Astrocyte (in vitro differentiated cells and primary cell): ENCODE results near the gene ARL6IP5. TPM values are rescaled to one million over a fixed set of nuclear protein-coding genes. Genes with fewer than 3 reads are reported as not detected.

ENCODE experiments used
- DNase-seq: peaks from one replicate; pipeline ENCODE4 v3.0.0-alpha.2; 2010; ENCODE audit warnings: low read depth
- FAIRE-seq: peaks from 2 replicates; lab custom pipeline; 2011; peaks lifted over from hg19 to GRCh38; lab: Jason Lieb, UNC
- H2AFZ ChIP-seq: 2 replicates; pipeline ENCODE4 v1.6.0; 2012; ENCODE audit warnings: low read depth, low read length, inconsistent platforms
- H3K27ac ChIP-seq: 2 replicates; pipeline ENCODE4 v1.5.1; 2011; ENCODE audit warnings: low read depth, low read length, inconsistent platforms
- H3K27me3 ChIP-seq: 2 replicates; pipeline ENCODE4 v1.6.0; 2011; ENCODE audit warnings: low read length, inconsistent platforms; ENCODE audit not compliant: insufficient read depth
- H3K36me3 ChIP-seq: 2 replicates; pipeline ENCODE4 v1.5.1; 2011; ENCODE audit warnings: low read length, inconsistent platforms; ENCODE audit not compliant: insufficient read depth
- H3K4me1 ChIP-seq: 2 replicates; pipeline ENCODE4 v1.5.1; 2011; ENCODE audit warnings: low read length, inconsistent platforms; ENCODE audit not compliant: insufficient read depth
- H3K4me2 ChIP-seq: 2 replicates; pipeline ENCODE4 v1.6.0; 2012; ENCODE audit warnings: low read length, inconsistent platforms
- H3K4me3 ChIP-seq: 2 replicates; pipeline ENCODE4 v1.5.1; 2011; ENCODE audit warnings: low read depth, mild to moderate bottlenecking, low read length, inconsistent platforms; ENCODE audit not compliant: insufficient read depth
- H3K79me2 ChIP-seq: 2 replicates; pipeline ENCODE4 v1.6.0; 2012; ENCODE audit warnings: mild to moderate bottlenecking, low read length, inconsistent platforms; ENCODE audit not compliant: insufficient read depth
- H3K9ac ChIP-seq: 2 replicates; pipeline ENCODE4 v1.6.0; 2012; ENCODE audit warnings: mild to moderate bottlenecking, low read length, inconsistent platforms
- H3K9me3 ChIP-seq: 2 replicates; pipeline ENCODE4 v1.5.1; 2012; ENCODE audit warnings: low read depth, mild to moderate bottlenecking, low read length, inconsistent platforms; ENCODE audit not compliant: insufficient read depth
- H4K20me1 ChIP-seq: 2 replicates; pipeline ENCODE4 v1.6.0; 2012; ENCODE audit warnings: low read length, inconsistent platforms; ENCODE audit not compliant: insufficient read depth
- H3K27ac Mint-ChIP-seq: one replicate; pipeline ENCODE4 v1.8.0; 2021; ENCODE audit warnings: mild to moderate bottlenecking, mixed read lengths; ENCODE audit not compliant: unreplicated experiment
- H3K27me3 Mint-ChIP-seq: one replicate; pipeline ENCODE4 v1.8.0; 2021; ENCODE audit warnings: low read depth, mixed read lengths; ENCODE audit not compliant: unreplicated experiment
- H3K36me3 Mint-ChIP-seq: one replicate; pipeline ENCODE4 v1.8.0; 2021; ENCODE audit warnings: low read depth, mixed read lengths; ENCODE audit not compliant: unreplicated experiment
- H3K4me1 Mint-ChIP-seq: one replicate; pipeline ENCODE4 v1.8.0; 2021; ENCODE audit warnings: low read depth, mixed read lengths; ENCODE audit not compliant: unreplicated experiment
- H3K4me3 Mint-ChIP-seq: one replicate; pipeline ENCODE4 v1.8.0; 2021; ENCODE audit warnings: mild to moderate bottlenecking, moderate library complexity, mixed read lengths; ENCODE audit not compliant: unreplicated experiment
- H3K9me3 Mint-ChIP-seq: one replicate; pipeline ENCODE4 v1.8.0; 2021; ENCODE audit warnings: mild to moderate bottlenecking, mixed read lengths; ENCODE audit not compliant: unreplicated experiment
- CTCF ChIP-seq: IDR thresholded peaks from 2 replicates; pipeline ENCODE4 v1.5.1; 2011; ENCODE audit warnings: low read depth, mild to moderate bottlenecking, inconsistent platforms, low read length, moderate library complexity; ENCODE audit not compliant: insufficient read depth
- EZH2 ChIP-seq: IDR thresholded peaks from 2 replicates; pipeline ENCODE4 v1.6.1; 2012; ENCODE audit warnings: mild to moderate bottlenecking, low read length, inconsistent platforms; ENCODE audit not compliant: insufficient read depth
- total RNA-seq: library from RNA; stranded (reverse); gene quantifications from 2 replicates; pipeline ENCODE4 v1.2.1, GENCODE V29; 2021

ARL6IP5 gene
- total RNA-seq, 1 donor from 2014 or later: 160 TPM

- H3K27me3 Mint-ChIP-seq: no peaks in the 10 kb centered on the region
- DNase-seq: no peak
- no peak overlapping the region for H3K4me3 Mint-ChIP-seq
- Histone ChIP-seq H4K20me1 (no peaks in the 10 kb centered on the region), H3K27ac (no peak overlapping the region), H3K4me1 (no peaks in the 10 kb centered on the region), H2AFZ (no peak overlapping the region), H3K4me2 (no peak overlapping the region), H3K79me2 (no peaks in the 10 kb centered on the region), H3K4me3 (no peak overlapping the region), H3K9ac (no peak overlapping the region), H3K27me3 (no peaks in the 10 kb centered on the region), H3K9me3 (no peaks in the 10 kb centered on the region), H3K36me3 (peaks cover 43% of the 10 kb centered on the region)
- TF ChIP-seq EZH2 (no peak), CTCF (no peak)
- H3K27ac Mint-ChIP-seq: peak overlapping the region; percentile 42
- peaks cover 15% of the 10 kb centered on the region for H3K36me3 Mint-ChIP-seq
- peaks cover 17% of the 10 kb centered on the region for H3K4me1 Mint-ChIP-seq
- H3K9me3 Mint-ChIP-seq: no peaks in the 10 kb centered on the region
- FAIRE-seq: no peak
These were observed 21.1 kb upstream of the ARL6IP5 start for GRCh38 chr3:69063636-69064035.

GRCh38 chr3:69065318-69065964, 19.3 kb upstream of the ARL6IP5 start:
- Histone ChIP-seq H3K27me3 (no peaks in the 10 kb centered on the region), H3K27ac (no peak overlapping the region), H3K9me3 (no peaks in the 10 kb centered on the region), H3K4me3 (no peak overlapping the region), H3K9ac (no peak overlapping the region), H2AFZ (no peak overlapping the region), H3K36me3 (peaks cover 34% of the 10 kb centered on the region), H4K20me1 (no peaks in the 10 kb centered on the region), H3K4me2 (no peak overlapping the region), H3K79me2 (no peaks in the 10 kb centered on the region), H3K4me1 (no peaks in the 10 kb centered on the region)
- no peak for TF ChIP-seq EZH2
- no peak for TF ChIP-seq CTCF
- Mint-ChIP-seq H3K36me3 (peaks cover 9% of the 10 kb centered on the region), H3K9me3 (no peaks in the 10 kb centered on the region), H3K4me3 (no peak overlapping the region), H3K4me1 (peaks cover 17% of the 10 kb centered on the region), H3K27me3 (no peaks in the 10 kb centered on the region), H3K27ac (peak overlapping the region; percentile 63)
- DNase-seq (no peak), FAIRE-seq (no peak)

GRCh38 chr3:69066121-69066520, 18.6 kb upstream of the ARL6IP5 start:
- Mint-ChIP-seq H3K4me1 (peaks cover 17% of the 10 kb centered on the region), H3K4me3 (no peak overlapping the region), H3K27ac (no peak overlapping the region), H3K27me3 (no peaks in the 10 kb centered on the region), H3K36me3 (peaks cover 3% of the 10 kb centered on the region), H3K9me3 (no peaks in the 10 kb centered on the region)
- Histone ChIP-seq H4K20me1 (no peaks in the 10 kb centered on the region), H3K27ac (no peak overlapping the region), H3K4me2 (no peak overlapping the region), H3K9me3 (no peaks in the 10 kb centered on the region), H3K79me2 (peaks cover 4% of the 10 kb centered on the region), H3K4me3 (no peak overlapping the region), H3K27me3 (no peaks in the 10 kb centered on the region), H2AFZ (no peak overlapping the region), H3K36me3 (peaks cover 28% of the 10 kb centered on the region), H3K4me1 (no peaks in the 10 kb centered on the region), H3K9ac (no peak overlapping the region)
- FAIRE-seq (no peak), DNase-seq (no peak)
- no peak for TF ChIP-seq EZH2
- TF ChIP-seq CTCF: no peak
